GM12872 (cell line): ENCODE data around the gene MIEF1.

Experiments
- TF ChIP-seq, protein P1 (sequence below): IDR thresholded peaks from 3 replicates; pipeline ENCODE4 v1.5.1; 2011; ENCODE audit warnings: low read depth, mild to moderate bottlenecking, low read length, moderate library complexity; ENCODE audit not compliant: insufficient read depth

Gene MIEF1

DNA sequence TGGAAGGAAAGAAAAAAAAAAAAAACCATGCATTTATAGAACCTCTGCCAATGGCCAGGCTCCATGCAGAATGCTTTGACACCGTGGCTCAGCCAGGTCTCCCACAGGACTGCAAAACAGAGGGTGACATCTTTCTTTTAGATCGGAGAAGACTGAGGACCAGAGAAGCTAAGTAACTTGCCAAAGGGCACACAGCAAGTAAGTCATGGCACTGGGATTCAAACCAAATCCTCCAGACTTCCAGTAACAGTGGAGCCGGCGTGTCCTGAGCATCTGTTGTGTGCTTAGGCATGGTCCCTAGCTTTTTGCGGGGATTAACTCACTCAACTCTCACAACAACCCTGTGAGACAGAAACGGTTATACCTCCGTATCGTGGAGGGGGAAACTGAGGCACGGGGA, 24.5 kb upstream of the MIEF1 start:
- TF ChIP-seq, protein P1, sequence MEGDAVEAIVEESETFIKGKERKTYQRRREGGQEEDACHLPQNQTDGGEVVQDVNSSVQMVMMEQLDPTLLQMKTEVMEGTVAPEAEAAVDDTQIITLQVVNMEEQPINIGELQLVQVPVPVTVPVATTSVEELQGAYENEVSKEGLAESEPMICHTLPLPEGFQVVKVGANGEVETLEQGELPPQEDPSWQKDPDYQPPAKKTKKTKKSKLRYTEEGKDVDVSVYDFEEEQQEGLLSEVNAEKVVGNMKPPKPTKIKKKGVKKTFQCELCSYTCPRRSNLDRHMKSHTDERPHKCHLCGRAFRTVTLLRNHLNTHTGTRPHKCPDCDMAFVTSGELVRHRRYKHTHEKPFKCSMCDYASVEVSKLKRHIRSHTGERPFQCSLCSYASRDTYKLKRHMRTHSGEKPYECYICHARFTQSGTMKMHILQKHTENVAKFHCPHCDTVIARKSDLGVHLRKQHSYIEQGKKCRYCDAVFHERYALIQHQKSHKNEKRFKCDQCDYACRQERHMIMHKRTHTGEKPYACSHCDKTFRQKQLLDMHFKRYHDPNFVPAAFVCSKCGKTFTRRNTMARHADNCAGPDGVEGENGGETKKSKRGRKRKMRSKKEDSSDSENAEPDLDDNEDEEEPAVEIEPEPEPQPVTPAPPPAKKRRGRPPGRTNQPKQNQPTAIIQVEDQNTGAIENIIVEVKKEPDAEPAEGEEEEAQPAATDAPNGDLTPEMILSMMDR: no peak

DNA sequence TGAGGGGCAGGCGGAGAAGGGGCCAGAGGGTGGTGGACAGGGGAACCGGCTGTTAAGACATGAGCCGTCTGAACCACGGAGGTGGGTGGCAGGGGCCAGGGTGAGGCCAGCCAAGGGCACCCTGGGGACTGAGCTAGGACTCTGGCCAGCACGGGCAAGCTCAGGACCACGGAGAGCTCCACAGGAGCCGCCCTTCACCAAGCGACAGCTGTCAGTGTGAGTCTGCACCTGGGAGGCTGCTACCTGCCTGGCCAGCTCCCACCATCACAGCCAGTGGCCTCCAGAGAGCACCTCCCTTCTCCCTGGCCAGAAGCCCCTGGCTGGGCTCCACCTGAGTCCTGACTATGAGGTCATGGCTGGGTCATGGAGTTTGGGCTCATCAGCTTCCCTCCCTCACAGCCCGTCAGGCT, 23.6 kb upstream of the MIEF1 start:
- TF ChIP-seq, protein P1: no peak

DNA sequence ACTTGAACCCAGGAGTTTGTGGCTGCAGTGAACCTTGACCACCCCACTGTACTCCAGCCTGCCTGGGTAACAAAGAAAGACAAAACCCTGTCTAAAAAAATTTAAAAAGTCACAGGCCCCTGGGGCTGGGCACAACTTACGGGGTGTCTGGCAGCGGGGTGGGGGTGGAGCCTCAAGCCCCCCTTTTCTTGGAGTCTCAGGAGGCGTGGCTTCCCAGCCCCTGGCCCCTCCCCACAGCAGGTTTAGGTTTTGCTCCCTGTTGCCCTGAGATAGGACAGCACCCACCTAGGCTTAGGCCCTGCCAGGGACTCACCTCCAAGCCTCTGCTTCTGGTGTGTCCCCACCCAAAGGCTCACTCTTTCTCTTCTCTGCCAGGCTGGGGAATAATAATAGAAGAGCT, 22.8 kb upstream of the MIEF1 start:
- TF ChIP-seq, protein P1: no peak

DNA sequence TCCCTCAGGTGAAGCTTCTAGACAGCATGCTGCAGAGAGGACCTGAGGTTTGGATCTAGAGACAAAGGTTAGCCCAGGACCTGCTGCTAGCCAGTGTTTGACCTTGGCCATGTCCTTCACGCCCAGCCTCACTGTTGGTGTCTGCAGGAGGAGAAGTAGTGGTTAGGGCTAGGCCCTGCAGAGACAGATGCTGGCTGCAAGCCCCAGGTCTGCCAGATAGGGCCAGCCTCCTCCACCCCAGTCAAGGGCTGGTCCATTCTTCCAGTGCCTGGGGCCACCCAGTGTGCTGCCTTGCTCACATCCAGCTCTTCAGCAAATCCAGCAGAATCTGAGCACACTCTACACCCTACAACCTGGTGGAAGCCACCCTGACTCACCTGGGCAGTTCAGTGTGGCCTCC, 21.5 kb upstream of the MIEF1 start:
- TF ChIP-seq, protein P1: no peak

DNA sequence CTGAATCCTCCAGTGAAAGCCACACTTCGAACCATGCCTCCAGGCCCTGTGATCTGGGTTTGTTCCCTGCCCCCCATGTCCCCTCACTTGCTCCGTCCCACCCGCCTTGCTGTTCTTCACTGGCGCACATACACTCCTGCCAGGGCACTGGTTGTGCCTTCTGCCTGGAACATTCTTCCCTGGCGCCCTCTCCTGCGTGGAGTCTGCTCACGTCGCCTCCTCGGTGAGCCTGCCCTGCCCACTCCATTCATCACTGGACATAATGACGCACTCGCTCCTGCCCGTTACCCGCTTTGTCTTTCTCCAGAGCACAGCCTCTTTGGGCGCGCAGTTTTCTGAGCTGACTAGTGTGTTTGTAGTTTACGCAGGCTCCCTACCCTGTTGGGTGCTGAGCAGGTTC, 21.0 kb upstream of the MIEF1 start:
- TF ChIP-seq, protein P1: no peak

DNA sequence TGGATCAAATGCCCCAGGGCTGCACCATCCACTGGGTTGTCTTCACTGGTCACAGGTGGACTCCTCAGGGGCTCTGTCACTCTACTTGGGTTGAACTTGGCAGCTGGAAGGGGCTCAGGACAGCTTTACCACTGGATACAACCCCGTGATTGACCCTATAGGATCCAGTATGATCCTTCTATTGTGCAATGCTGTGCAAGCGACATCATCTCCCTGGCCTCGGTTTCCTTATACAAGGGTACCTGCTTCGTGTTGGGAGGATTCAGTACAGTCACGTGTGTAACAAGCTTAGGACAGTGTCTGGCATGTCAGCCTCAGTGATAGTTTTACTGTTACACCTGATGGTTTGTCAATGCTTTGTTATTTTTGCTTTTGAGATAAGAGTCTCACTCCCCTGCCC, 20.5 kb upstream of the MIEF1 start:
- TF ChIP-seq, protein P1: no peak

DNA sequence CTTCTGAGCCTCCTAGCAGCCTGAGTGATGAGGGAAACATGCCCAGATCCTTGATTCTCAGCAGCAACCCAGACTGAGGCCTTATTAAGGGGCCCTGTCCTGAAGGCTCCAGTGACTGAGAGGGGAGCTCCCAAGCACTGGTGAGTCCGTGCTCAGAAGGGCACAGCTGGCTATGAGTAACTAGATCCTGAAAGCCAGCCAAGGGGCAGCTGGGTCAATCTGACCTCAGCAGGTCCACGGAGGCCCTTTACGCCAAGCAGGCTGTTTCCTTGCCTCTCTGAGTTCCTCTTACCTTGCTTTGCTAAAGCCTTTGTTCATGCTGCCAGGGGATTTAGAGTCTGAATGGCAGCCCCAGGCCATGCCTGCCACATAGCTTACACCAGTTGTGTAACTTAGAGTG, 19.3 kb upstream of the MIEF1 start:
- TF ChIP-seq, protein P1: no peak
